NCI-H1092 (cell line): Measurements from ENCODE around the gene ABCF2.

ENCODE experiments used
- DNase-seq: peaks from one replicate; lab custom pipeline; 2025; lab: John Stamatoyannopoulos, UW

Gene ABCF2

GRCh38 chr7:151174246-151175046, 52.6 kb downstream of the ABCF2 start:
- DNase-seq: no peak

GRCh38 chr7:151173386-151174245, 53.4 kb downstream of the ABCF2 start:
- no peak for DNase-seq

GRCh38 chr7:151172273-151173141, 54.5 kb downstream of the ABCF2 start:
- no peak for DNase-seq

- no peak for DNase-seq
Measured at GRCh38 chr7:151168787-151169162, 58.2 kb downstream of the ABCF2 start.

GRCh38 chr7:151168003-151168786, 58.8 kb downstream of the ABCF2 start:
- no peak for DNase-seq

GRCh38 chr7:151167197-151167961, 59.6 kb downstream of the ABCF2 start, which contains the start of gene GBX1:
Gene GBX1 (minus strand): TSS chr7:151167694. CDS start chr7:151167548, 146 bp downstream.
- DNase-seq: no peak

- no peak for DNase-seq
Measured at GRCh38 chr7:151166629-151167196, 60.3 kb downstream of the ABCF2 start.
